Left kidney (tissue), 2 donors: ENCODE results near the gene FIG4. TPM values are rescaled to one million over a fixed set of nuclear protein-coding genes. Genes with fewer than 3 reads are reported as not detected.
"Not testable (repeated sequence)": the region's sequence is repeated elsewhere in the genome, so short reads cannot be mapped to it uniquely, and the experiment has no call there.

Source experiments
- DNase-seq: peaks from one replicate; pipeline ENCODE4 v3.0.0-alpha.2; 2013
- polyA plus RNA-seq: library from polyadenylated mRNA; unstranded; fragments of 120-200 nt; gene quantifications from one replicate; pipeline ENCODE4 v1.2.1, GENCODE V29; 2013; ENCODE audit not compliant: insufficient read length

Gene FIG4
- polyA plus RNA-seq, 1 donor, result 25.8 TPM

DNA sequence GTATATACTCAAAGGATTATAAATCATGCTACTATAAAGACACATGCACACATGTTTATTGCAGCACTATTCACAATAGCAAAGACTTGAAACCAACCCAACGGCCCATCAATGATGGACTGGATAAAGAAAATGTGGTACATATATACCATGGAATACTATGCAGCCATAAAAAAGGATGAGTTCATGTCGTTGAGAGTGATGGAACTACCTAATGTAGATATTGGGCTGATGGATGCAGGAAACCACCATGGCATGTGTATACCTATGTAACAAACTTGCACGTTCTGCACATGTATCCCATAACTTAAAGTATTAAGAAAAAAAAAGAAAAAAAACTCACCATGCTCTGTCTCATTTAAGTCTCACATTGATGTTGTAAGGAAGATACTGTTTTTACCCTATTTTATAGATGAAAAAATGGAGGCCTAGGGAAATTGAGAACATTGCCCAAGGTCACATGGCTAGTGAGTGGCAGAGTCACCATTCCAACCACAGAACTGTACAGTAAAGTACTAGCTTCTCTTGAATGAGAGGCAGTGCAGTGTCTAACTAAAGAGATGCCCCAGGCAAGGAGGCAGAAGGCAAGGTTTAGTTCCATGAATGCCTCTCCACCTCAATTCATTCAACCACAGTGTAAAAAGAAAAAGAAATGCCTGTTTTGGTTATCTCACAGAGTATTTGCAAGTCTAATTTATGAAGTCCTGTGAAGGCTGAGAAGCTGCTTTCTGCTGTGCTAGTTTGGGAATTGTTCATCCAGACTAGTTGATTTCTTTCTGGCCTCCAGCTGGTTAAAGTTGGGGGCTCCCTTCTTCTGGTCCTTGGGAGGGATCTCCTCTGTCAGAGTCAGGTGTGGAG lies 68.2 kb downstream of the FIG4 start:
- no peak for DNase-seq

DNA sequence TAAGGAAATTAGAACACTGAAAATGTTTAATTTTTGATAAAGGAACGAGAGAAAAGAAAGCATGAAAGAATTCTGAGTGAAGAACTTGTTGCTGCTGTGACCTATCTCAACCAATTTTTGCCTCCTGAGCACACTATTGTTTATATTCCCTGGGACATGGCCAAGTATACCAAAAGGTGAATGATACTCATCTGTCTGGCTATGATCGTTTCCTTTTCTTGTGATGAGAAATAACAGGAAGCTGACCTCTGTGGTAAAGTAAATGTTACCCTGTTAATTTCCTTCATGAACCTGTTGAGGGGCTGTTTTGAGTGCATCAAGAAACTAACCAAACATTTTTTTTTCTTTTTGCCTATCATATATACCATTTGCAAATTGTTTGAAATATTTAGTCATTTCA lies 69.1 kb downstream of the FIG4 start:
- DNase-seq, result no peak

DNA sequence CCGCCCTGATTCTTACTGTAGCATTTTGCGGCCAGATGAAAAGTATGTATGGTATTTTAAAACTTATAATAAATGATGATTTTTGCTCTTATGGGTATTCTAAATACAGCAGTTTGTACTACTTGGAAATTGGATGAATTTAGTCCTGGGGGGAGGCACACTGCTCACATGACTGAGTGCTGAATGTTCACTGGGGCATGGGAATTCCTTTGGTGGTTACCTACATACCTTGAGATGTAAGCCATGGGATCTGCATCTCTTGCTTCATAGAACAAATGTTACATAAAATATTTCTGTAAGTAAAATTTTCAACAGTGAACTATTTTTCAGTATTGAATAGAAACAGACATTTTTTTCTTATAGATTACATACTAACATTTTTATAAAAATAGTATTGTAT lies 71.1 kb downstream of the FIG4 start:
- no peak for DNase-seq

DNA sequence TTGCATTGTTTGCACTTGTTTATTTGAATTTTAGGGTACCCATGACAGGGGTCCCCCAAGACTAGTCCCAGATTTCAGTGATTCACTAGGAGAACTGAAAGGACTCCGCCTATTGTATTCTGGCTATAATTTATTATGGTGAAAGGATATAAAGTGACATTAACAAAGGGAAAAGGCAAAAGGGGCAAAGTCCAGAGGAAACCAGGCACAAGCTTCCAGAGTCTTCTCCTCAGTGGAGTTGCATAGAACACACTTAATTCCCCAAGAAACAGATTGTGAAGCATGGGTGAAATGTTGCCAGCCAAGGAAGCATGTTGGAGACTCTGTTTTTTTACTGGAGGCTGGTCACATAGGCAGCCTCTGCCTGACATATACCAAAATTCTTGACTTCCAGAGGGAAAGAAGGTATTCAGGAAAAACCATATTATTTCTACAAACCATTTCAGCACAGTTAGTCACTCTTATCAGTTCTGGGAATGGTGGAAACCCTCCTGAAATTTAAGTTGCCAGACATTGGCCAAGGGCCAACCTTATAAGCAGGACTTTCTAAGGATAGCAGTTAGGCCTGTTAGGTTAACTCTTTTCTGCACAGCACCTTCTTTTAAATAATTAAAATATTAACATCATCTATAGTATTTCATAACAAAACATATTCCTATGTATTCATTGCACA lies 71.8 kb downstream of the FIG4 start:
- DNase-seq, result no peak

DNA sequence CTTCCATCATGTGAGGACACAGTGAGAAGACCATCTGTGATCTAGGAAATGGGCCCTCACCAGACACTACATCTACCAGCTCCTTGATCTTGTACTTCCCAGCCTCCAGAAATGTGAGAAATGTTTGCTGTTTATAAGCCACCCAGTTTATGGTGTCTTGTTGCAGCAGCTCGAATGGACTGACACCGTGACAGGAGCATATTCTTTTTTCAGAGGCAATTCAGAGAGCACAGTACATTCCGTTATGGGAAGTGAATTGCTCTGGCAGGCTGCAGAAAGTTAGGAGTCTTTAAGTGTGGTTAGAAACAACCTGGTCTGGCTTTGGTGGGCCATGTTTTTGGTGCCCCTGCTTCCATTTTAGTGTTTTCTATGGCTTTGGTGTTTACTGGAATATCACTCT lies 75.1 kb downstream of the FIG4 start:
- DNase-seq, result no peak

DNA sequence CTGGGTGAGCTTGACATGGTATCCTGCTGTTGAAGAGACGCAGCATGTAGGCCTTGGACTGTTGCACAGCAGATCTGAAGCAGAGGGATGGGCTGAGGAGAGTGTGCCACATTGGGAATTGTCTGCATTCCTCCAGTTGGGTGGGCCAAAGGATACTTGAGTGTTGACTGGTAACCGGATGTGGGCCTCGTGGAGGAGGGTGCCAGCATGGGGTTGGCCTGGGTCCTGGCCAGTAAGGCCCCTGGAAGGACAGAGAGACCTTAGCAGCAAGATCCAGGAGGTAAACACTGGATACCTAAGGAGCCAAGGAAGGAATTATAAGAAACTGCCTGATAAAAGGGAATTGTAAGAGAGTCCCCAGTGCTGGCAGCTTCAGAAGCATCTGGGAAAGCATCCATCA lies 76.9 kb downstream of the FIG4 start:
- DNase-seq, result no peak

DNA sequence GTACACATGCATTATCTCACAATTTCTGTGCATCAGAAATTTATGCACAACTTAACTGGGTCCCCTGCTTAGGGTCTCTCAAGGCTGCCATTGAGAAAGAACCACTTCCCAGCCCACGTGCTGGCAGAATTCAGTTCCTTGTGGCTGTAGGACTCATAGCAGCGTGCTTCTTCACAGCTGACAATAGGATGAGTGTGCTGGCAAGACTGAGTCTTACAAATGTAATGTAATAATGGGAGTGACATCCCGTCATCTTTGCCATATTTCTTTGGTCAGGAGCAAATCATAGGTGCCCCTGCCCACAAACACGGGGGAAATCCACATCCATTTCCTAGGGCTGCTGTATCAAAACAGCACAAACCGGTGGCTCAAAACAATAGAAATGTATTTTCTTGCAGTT lies 77.4 kb downstream of the FIG4 start:
- no peak for DNase-seq

DNA sequence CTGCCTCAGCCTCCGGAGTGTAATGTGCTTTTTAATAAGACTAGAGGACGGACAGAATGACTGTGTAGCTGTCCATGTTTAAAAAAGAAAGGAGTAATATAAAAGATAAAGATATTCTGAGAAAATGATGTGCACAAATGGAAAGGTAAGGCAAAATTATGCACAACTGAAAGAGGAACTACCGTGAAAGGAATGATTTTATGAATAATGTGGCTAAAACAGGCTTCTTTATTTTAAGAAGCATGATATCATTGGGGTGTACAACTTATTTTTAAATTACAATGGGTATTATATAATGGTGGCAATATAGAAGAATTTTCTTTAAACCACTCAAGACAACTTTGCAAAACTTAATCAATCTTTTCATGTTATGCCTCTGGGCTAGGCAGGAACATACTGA lies 78.1 kb downstream of the FIG4 start:
- no peak for DNase-seq

DNA sequence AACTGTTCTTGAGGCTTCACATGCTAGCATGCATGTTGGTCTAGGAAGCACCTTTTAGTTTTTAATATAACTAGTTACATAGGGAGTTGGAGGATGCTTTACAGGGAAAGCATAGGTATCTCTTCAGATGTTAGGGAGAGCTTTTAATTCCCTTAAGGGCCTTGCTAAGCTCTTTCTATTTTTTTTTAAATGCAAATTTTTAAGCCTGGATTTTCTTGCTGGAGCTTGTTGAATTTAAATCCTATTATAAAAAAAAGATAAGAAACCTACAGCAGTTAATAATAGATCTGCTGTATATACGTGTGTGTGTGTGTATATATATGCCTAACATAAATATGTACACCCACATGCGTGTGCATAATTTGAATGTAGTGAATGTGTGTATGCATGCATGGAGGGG lies 79.0 kb downstream of the FIG4 start:
- no peak for DNase-seq

DNA sequence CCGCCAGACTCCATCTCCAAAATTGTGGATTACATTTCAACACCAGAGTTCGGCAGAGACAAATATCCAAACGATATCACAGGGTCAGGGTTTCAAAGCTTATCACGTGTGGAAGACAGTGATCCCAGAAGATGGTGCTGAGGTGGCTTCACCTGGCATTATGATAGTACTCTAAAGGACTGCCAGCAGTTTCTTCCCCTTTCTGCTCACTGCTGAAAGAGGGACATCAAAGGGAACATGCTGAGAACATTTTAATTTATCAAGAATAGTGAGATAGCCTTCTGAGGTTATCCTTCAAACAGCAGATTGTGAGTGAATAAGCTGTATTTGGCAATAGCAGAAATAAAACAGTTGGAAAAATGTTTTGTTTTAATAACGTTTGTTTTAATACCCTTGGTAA lies 79.7 kb downstream of the FIG4 start:
- DNase-seq, result no peak

DNA sequence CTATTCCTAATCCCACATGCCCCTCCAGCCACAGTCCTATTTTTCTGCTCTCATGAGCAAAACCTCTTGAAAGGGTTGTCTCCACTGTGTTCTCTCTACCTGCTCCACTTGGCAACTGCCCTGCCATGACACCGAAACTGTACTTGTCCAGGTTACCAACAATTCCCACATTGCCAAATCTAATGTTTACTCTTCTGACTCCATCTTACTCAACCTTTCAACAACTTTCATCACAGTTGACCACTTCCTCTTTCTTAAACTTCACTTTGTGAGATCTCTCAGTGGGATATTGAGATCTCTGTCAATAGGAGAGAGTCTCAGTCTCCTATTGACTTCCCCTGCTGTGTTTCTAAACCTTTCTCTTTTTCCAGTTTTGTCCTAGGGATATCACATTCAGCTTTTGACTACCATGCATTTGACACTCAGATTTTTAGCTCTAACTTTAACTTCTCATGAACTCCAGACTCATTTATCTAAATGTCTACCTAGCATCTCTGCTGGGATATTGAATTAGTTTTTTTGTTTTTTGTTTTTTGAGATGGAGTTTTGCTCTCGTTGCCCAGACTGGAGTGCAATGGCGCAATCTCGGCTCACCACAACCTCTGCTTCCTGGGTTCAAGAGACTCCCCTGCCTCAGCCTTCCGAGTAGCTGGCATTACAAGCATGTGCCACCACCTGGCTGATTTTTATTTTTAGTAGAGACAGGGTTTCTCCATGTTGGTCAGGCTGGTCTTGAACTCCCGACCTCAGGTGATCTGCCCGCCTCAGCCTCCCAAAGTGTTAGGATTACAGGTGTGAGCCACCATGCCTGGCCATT lies 81.1 kb downstream of the FIG4 start:
- DNase-seq, result not testable (repeated sequence)

DNA sequence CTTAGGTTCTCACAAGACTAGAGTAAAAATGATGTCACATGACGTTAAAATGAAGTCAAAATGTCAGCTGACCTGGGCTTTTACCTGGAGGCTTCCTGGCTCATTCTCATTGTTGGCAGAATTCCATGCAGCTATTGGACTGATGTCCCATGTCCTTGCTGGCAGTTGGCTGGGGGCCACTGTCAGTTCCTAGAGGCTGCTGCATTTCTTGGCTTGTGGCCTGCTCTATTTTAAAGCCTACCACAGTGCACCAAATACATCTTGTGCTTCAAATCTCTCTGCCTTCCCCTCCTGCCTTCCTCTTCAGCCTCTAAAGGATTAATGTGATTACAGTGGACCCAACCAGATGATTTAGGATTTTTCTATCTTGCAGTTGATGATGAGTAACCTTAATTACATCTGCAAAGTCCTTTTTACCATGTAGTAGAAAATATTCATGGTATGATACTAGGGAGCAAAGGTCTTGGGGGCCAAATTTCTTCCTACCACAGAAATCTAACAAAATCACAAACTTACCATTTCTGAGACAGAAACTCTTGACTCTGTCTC lies 81.9 kb downstream of the FIG4 start:
- no peak for DNase-seq

DNA sequence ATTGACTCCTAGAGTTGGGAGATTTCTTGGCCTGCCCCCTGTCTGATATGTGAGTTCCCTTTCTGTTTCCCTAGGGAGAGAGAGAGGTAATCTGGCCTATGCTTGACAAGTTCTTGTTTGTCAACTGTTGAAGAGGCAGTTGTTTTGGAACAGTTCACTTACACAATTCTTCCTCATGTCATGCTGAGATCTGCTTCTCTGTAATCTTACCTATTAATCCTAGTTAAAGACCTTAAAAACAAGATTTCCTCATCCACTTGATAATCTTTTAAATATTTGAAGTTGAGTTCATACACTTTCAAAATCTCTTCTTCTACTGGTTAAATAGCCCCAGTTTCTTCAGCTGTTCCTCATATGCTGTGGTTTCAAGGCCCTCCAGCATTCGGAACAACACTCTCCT lies 89.9 kb downstream of the FIG4 start:
- no peak for DNase-seq

DNA sequence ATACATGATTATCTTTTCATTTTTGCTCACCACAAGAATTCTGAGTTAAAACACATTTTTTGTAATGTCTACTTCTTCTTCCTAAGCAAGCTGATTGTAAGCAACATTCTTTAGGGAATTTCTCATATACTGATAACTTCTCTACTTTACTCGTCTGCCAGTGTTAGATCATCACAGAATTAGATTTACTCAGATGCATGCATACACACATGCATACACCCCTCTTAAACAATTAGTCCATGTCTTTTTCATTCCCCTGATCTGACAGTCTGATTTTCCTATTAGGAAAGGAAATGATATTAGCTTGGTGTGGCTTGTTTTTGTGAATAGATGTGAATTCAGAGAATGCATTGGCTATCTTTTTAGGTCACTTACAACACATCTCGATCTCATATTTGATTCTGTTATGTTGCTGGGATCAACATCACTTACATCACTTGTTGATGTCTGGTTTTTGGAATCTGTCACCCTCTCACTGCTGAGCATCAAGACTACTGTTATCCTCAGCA lies 91.4 kb downstream of the FIG4 start:
- no peak for DNase-seq

DNA sequence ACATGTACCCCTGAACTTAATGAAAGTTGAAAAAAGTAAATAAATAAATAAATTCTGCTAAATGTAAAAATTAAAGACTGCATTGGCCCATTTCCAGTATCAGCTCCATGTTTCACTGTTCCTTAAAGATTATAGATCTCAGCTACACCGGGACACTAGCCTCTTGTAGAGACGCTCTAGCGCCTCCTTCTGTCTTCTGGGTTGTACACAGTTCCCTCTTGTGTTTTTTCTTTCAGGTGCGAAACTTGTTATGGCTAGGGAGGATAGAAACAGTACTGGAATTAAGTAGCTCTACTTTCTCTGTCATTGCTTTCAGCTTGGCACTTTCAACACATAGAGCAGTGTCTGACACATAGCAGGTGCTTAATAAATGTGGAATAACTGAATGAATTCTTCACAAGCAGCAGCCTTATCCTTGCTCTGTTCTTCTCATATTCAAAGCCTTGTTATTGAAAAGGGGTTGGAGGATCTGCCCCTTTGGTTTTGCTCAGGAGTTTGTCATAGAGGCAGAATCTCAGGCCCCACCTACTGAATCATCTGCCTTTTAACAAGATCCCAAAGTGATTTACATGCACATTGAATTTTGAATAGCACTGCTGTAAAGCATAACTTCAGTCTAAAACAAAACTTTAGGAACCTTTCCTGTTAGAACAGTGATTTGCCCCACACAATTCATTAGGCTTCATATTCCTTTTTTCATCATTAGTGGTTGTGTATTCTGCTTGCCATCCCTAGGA lies 92.3 kb downstream of the FIG4 start:
- DNase-seq, result no peak

DNA sequence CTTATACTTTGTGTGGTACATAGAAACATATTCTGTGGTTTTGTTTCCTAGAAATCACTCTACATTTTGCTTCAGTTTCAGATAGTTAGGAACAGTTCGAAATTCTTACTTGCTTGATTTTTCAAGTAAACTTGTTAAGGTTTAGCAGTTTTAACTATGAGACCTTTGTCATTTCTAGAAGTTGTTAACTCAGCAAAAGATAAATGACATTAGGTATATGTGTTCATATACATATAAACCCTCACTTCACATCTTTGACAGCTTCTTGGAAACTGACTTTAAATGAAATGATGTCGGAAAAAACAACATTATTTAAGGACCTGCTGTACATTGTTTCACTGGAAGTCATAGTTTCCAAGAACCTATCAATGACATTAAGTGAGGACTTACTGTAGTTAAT lies 96.2 kb downstream of the FIG4 start:
- no peak for DNase-seq

DNA sequence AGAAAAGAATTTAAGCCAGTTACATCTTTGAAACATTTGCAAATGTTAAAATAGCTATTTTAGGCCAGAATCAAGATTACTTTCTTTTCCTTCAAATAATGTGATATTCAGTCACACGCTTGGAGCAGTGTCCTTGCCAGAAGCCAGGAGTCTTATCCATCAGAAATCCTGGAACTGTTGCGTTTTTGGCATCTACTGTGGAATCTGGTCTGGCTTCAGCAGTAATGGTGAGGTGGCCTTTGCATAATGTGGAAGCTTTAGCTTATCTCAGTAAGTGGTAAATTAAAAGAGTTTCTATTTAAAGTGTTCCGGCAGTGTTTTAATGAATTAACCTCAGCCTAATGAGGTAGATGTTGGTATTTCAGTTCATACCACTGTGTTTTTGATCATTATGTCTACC lies 97.6 kb downstream of the FIG4 start:
- DNase-seq, result no peak

DNA sequence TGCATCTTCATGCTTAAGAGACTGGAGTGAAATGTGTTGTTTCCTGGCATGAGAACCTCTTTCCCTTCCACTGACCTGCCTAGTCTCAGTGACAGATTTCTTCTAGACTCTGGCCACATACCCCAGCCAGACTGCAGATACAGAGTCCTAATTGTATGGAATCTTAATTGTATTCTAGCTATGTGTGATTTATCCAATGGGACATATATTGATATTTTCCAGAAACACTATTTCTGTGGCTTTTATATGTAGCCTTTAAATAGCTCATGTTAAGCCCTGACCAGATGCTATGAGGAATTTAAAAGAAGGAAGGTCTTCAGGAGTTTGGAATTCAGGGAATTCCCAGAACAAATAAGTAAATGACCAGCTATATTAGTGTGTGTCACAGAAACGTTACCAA lies 99.0 kb downstream of the FIG4 start:
- no peak for DNase-seq

DNA sequence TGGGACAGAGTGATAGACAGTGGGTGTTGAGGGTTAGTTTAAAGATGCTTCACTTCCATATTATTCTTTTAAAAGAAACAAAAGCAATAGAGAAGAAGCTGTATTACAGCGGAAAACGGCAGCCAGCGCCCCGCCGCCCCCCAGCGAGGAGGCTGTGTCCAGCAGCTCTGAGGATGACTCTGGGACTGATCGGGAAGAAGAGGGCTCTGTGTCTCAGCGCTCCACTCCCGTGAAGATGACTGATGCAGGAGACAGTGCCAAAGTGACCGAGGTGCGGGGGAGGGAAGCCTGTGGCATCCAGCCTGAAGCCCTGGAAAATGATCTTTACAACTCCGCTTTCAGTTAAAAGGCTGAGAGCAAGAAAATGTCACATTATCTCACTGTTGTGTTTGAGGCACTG lies 100.2 kb downstream of the FIG4 start:
- DNase-seq, result peak; percentile 38

DNA sequence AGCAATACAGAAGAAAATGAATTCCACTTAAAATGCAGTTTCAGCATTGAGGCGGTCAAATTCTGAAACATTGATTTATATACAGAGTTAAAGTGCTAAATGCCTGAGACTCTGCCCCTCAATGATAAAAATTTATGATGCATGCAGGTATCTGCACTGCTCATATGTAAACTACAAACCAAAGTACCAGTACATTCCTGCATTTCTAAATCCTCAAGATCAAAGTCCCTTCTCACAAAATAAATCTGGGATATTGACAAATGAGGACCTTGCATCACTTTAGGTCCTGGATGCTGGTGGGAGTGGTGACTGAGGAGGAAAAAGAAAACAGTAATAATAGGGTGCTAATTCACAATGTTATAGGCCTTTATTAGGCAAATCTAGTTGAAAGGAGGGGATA lies 101.9 kb downstream of the FIG4 start:
- peak; percentile 22 for DNase-seq

DNA sequence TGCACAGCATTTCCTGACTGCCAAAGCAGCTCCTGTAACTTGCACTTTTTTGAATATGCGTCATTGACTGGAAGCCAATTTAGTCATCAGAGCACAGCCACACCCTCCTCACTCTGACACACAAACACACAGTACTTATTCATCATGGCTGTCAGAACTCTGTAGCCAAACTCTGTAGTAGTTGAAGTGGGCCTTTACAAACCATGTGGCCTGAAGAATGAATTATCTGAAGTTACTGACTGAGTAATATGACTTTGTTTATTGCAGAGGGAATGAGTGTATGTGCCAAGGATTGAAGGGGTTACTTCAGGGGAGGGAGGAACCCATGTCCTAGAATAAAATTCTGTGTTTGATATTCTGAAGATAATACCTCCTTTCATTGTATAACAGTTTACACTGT lies 102.7 kb downstream of the FIG4 start:
- DNase-seq, result peak; percentile 19
